Stimulated activated CD4-positive, alpha-beta T cell treated with anti-CD3 and anti-CD28 coated beads, Interleukin-12 subunit alpha, Interleukin-12 subunit beta, amount 100 ng/mL, for 4 hours (primary cell): ENCODE data around the gene EIF1AD.
"Not testable (repeated sequence)": the region's sequence is repeated elsewhere in the genome, so short reads cannot be mapped to it uniquely, and the experiment has no call there.

ENCODE experiments used
- DNase-seq: peaks from one replicate; pipeline ENCODE4 v3.0.0-alpha.2; 2020

The EIF1AD gene, protein sequence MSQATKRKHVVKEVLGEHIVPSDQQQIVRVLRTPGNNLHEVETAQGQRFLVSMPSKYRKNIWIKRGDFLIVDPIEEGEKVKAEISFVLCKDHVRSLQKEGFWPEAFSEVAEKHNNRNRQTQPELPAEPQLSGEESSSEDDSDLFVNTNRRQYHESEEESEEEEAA

DNA sequence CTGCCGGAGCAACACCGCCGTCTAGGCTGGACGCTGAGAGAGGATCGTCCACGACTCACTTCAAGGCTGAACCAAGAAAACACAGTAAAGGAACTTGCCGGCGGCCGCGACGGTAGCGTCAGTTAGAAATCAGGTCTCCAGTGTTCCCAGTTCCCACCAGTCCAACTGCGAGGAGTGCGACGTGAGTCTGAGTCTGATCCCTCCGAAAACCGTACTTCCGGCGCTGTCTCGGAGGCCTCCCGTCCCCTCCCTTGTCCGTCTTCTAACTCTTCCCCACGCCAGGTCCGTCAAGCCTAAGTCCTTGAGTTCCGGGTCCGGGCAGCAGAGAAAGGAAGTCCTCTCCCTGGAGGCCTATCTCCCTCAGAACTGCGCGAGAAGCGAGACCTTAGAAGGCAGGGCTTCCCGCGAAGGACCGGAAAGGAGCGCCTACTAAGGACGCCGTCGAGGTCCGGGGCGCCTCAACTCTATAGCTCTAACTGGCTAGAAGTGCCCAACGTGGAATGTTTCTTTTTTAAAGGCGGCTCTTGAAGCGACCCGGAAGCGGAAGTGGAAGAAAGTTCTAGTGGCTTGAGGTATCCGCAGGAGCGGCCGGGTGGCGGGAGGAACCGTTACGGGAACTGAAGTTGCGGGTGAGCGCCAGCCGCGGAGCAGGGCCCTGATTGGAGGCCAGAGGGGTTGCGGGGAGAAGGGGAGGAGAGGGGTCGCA, at the start of gene EIF1AD, which contains the start of gene BANF1:
Gene EIF1AD, minus strand, starts transcription at position 216 of the 706 bp plus-strand sequence. CDS start 1,768 bp downstream, outside the sequence.
Gene BANF1, plus strand, starts transcription at position 562 of the 706 bp plus-strand sequence. CDS start 748 bp downstream, outside the sequence.
- DNase-seq, result peak; percentile 85

DNA sequence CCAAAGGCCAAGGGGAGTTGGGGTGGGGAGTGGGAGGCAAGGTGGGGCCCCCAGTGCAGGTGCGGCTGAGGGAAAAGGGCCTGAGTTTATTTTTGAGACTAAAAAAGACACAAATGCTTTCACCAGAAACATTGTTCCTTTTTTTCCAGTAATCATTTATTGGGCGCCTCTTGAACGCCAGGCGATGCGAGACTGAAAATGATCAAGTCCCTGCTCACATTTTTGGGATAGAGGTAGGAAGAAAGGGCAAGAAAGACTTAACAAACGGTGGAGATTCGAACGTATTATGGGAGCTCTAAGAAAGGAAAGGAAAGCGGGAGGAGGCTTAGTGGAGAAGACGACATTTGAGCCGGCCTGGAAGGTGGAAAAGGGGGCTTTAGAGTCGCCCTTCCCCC, 49.4 kb upstream of the EIF1AD start:
- DNase-seq, result no peak

DNA sequence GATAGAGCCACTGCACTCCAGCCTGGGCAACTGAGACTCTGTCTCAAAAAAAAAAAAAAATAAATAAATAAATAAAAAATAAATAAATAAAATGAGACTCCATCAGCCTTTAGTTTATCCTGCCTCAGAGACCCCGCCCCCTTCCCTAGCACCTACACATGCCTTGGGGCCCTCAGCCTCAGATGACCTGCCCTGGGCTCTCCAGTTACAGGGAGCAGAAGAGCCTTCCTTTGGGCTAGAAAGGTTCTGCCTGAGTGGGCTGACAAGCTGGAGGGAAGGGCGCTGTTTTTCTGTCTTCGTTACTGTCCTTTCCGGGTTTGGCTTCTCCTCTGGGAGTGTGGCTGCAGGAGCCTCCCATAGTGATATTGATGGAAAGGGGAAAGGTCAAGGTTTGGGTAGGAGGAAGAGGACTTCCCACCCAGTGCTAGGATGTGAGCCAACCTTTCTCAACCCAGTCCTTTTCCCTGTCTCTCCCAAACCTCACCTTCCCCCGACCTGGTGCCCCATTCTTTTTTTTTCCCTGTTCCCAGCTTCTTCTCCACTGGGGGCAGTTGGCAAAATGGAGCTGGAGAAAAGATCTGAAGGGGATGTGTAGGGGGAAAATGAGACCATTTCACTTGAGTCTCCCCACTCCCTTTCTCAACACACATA, 48.7 kb upstream of the EIF1AD start:
- no peak for DNase-seq

DNA sequence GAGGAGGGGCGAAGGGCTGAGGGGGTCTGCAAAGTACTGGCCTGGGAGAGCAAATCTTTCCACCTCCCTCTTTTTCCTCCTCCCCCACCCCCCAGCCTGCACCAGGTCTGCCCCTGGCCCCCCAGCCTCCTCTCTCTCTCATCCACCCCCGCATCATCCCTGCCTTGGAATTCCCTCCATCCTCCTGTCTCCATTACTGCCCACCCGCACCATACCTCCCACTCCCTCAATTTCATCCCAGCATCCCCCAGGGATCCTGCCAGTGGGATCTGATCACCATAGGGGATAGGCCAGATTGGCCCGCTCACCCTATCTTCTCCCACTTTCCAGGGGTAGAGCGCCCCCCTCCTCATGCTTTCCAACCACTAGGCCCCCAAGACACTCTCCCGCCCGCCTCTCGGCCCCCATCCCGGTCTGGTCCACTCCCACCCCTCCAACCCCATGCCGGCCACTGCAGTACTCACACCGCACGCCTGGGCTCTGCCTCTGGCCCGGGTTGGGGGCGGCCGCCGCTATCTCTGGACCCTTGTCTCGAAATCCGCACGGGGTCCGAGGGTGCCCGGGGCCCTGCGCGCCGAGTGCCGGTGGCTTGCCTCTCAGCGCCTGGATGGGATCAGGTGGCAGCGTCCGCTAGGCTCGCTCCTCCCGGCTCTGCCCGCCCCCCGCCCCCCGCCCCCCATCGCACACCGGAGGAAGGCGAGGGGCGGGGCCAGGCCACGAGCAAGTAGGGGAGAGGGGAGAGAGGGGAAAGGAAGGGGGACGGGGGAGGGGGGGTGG, 46.8 kb upstream of the EIF1AD start, which contains the start of gene GAL3ST3:
Gene GAL3ST3, minus strand, starts transcription at position 615 of the 777 bp plus-strand sequence. CDS start 3,746 bp downstream, outside the sequence.
- no peak for DNase-seq

DNA sequence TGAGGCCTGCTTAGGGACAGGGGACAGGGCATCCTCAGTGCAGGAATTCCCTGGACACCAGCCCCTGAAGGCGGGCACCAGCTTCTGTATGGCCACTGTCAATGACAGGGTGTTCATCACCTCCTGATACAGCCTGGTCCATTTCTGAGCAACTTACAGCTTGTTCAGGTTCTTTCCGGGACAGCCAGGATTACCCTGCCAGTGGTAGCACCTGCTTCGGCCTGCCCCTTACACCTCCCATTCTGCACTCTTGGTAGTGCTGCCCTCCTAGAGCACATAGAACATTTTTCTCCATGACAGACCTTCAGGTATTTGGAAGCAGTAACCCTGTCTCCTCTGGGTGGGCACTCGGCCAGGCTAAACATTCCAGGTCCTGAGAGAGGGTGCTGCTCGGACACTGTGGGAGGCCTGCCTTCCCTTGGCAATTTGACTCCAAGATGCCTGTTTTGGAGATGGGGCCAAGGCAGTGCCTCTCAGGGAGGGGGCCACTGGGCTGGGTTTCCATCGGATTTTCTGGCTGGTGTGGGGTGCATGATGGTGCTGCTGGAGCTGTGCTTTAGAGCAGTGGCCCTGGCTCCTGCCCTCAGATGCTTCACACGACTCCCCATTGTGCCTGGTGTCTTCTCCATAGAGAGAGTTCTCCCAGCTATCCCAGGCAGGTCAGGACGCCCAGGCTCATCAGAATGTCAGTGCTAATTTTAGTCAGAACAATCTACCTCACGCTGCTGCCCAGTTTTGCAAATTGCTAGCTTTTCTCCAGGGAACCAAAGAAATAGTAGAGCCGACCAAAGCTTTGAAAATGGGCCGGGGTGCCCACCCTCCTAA, 45.8 kb upstream of the EIF1AD start:
- DNase-seq, result no peak

DNA sequence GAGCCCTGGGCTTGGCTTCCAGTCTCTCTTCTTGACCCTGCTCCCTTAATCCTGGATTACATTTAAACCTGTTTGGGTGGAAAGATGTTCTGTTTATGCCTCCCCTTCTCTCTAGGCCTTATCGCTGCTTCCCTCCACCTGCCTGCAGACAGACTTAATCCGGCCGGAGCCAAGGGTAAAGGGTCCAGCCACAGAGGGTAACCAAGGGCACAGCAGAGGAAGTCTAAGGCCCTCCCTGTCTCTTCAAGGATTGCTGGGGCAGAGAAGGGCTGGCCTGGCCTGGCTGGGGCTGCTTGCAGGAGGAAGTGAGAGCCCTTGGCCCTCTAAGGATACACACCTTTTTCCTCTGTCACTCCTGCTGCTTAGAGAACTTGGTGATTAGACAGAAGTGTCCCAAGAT, 44.9 kb upstream of the EIF1AD start:
- DNase-seq, result no peak

DNA sequence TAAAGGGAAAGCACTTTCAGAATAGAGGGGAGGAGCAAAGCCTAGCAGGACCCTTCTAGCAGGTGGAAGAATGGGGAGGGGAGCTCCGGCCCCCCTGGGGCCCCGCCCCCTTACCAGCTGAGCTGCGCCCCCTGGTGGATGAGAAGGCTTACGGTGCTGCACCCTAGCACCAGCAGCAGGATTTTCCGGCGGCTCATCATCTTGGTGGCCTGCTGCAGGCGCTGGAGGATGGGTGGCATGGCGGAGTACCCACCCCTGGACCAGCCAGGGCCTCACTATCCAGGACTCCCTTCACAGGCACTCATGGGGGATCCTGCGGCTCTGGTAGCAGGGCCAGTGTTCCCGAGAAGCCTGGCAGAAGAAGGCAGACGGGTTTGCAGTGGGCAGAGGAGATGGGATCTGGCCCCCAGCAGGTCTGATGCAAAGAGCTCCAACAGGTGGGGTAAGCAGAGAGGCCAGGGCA, 43.3 kb upstream of the EIF1AD start:
- peak; percentile 79 for DNase-seq

DNA sequence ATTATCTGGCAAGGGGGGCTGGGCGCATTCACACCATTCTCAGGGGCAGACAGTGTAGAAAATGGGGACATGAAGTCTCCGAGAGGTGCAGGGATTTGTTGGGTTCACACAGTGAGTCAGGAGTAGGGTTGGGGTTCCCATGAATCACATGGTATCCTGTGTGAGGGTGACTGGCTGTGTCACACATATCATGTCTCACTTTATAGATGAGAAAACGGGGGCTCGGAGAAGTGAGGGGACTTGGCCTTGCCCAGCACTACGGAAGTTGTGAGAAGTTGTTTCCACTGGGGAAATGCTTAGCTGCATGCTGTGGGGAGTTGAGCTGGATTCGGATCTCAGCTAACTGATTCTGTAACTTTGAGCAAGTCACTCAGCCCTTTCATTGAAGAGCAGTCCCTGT, 42.8 kb upstream of the EIF1AD start:
- no peak for DNase-seq

DNA sequence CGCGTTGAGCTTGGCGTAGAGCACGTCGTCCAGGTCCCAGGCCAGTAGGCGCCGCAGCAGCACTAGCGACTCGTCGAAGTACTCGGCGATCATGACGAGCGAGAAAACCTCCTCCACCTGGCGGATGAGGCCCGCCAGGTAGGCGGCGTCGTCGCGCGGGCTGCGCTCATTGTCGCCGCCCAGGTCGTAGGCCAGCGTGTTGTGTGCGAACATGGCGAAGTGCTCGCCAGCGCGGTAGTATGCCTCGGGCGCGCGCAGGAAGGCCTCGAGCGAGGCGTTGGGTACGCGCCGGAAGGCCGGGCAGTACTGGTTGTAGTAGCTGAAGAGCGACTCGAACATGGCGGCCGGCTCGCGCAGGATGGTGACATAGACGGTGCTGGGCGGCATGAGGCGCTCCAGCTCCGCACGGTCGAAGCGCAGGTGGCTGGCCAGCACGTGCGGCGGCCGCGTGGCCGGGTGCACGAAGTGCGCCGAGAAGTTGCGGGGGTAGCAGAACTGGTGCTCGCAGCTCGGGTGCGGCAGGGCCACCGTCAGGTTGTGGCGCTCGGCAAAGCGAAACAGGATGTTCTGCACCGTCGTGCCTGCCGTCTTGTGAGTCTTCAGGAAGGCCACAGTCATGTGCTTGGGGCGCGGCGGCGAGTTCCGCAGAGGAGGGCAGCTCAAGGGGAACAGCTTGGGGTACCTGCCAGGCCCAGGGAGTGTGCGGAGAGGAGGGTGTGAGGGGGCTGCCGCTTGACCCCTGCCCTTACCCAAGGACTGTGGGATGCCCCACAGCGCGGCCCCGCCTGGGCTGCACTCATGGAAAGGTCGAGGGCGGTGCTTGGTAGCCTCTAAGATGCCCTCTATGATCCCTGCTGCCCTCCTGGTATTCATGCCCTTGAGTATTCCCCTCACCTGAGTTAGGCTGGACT, 41.3 kb upstream of the EIF1AD start:
- DNase-seq, result no peak

DNA sequence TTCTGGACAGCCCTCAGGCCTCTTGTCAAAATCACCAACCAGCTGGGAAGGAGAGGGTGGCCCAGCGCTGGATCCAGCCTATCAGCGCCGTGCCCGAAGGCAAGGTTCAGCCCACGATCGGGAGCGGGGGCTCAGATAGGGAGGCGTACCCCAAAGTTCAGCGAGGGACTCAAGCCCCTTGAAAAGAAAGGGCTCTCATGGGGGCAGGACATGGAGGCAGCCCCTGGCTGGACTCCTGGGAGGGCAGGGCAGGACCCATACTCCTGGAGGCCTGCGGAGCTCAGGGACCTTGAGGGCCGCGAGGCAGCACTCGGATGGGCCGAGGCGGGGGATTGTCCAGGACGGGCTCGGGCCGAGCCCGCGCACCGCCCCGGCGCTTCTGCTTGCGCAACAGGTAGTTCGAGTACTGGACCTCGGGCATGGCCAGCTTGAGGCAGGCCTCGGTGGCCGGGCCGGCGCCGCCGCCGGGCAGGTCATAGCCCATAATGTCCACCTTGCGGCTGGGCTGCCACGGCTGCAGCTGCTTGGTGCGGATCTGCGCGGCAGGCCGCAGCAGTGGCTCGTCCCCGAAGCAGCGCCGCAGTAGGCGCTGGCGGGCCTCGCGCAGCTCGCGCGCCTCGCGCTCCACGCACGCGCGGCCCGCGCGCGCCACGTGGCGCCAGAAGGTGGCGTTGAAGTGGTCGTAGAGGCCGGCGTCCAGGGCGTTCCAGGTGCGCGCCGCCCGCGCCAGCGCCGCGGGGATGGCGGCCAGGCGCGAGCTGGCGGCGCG, 40.5 kb upstream of the EIF1AD start:
- no peak for DNase-seq

DNA sequence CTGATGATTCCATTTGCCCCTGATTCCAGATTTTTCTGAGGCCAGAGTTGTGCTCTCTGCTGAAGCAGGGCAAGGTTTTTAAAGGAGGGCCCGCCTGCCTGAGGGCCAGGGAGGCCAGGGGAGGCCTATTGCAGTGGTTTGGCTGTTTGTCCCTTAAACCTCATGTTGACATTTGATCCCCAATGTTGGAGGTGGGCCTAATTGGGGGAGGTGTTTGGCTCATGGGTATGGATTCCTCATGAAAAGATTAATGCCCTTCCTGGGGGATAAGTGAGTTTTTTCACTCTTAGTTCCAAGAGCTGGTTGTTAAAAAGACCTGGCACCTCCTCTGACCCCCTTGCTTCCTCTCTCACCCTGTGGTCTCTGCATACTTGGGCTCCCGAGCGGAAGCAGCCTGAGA, 37.8 kb upstream of the EIF1AD start:
- DNase-seq, result no peak

DNA sequence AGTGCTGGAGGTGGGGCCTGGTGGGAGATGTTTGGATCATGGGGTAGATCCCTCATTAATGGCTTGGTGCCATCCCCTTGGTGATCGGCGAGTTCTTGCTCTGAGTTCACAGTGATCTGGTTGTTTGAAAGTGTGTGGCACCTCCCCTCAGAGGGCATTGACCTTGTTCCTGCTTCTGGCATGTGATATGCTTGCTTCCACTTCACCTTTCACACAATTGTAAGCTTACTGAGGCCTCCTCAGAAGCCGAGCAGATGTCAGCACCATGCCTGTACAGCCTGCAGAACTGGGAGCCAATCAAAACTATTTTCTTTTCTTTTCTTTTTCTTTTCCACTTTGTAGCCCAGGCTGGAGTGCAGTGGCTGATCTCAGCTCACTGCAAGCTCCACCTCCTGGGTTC, 35.4 kb upstream of the EIF1AD start:
- no peak for DNase-seq

DNA sequence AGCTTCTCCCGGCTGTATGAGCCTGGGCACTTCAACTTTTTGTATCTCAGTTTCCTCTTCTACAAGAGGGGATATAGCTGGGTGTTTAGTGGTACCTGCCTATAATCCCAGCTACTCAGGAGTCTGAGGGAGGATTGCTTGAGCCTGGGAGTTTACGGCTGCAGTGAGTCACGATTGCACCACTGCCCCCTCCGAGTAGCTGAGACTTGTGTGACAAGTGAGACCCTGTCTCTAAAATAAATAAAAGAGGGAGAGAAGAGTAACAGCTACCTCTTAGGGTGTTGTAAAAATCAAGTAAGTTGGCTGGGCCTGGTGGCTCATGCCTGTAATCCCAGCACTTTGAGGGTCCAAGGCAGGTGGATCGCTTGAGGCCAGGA, 34.4 kb upstream of the EIF1AD start:
- no peak for DNase-seq

DNA sequence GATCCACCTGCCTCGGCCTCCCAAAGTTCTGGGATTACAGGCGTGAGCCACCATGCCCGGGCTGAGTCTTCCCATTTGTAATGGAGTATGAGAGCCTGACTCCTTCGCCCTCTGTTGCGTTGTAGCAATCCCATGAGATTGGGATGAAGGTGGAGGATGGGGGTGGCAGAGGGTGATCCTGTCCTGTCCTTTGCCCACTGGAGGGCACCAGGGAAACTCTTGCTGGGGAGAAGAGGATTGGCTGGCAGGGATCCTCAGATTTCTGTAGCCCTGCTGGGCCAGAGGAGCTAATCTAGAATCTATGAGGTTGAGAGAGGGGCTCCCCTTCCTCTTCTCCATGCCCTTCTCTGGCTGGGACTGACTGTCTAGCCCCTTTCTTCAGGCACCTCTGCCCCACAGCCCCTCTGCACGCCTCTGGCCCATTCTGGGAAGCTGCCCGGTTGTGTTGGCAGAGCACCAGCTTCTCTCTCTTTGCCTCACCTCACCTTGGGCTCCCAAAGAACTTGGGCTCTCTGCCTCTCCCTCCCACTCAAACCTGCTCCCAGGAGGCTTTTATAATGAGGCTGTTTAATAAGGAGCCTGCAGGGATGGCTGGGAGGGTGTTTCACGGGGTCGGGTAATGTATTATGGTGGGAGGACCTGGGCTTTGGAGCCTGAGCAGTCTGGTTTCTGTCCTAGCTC, 33.8 kb upstream of the EIF1AD start:
- DNase-seq, result no peak

DNA sequence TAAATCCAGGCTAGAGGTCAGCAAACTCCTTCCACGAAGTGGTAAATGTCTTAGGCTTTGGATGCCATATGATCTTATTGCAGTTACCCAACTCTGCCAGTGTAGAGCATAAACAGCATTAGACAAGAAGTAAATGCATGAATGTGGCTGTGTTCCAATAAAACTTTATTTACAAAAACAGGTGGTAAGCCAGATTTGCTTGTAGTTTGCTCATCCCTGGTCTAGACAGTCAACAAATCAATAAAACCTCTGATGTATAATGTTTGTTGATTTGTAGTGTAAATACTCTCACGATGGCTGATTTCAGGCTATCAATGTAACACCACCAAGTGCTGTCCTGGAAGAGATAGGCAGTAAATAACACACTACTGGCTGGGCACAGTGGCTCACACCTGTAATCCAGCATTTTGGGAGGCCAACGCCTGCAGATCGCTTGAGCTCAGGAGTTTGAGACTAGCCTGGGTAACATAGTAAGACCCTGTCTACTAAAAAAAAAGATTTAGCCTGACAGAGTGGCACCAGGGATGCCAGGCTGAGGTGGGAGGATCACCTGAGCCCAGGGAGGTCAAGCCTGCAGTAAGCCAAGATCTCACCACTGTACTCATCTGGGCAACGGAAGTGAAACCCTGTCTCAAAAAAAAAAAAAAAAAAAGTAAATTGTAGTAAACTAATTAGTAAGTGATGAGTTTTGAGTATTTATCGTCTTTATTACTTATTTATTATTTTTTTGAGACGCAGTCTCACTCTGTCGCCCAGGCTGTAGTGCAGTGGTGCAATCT, 31.2 kb upstream of the EIF1AD start:
- no peak for DNase-seq

DNA sequence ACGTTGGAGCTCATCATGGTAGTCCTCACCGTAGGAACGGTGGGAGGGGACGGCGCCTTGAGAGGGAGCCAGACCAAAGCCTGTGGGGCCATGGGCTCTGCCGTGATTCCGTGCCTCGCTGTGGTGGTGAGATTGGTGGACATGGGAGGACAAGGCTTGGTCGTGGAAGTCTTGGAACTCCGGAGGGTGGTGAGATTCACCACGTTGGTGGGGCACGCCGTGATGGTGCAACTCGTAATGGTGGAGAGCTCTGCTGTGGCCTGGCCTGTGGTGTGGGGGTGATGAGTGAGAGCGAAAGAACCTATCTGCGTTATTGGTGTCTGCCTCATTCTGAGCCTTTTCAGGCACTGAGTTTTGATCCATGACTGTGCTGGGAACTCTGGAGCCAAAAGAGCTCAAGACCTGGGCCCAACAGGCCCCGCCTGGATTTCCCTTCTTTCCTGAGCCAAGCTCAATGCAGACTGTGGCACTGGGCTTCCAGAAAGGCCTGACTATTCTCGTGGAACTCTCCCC, 24.1 kb upstream of the EIF1AD start, which contains the start of gene CATSPER1:
Gene CATSPER1, minus strand, starts transcription at position 463 of the 513 bp plus-strand sequence. Its CDS starts 100 bp downstream, at position 363.
- DNase-seq, result no peak

DNA sequence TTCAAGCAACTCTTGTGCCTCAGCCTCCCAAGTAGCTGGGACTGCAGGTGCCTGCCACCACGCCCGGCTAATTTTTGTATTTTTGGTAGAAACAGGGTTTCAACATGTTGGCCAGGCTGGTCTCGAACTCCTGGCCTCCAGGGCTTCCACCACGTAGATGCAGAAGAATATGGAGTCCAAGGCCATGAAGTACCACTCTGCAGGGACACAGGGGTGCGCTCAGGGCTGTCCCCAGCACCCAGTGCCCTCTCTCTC, 21.2 kb upstream of the EIF1AD start:
- not testable (repeated sequence) for DNase-seq

DNA sequence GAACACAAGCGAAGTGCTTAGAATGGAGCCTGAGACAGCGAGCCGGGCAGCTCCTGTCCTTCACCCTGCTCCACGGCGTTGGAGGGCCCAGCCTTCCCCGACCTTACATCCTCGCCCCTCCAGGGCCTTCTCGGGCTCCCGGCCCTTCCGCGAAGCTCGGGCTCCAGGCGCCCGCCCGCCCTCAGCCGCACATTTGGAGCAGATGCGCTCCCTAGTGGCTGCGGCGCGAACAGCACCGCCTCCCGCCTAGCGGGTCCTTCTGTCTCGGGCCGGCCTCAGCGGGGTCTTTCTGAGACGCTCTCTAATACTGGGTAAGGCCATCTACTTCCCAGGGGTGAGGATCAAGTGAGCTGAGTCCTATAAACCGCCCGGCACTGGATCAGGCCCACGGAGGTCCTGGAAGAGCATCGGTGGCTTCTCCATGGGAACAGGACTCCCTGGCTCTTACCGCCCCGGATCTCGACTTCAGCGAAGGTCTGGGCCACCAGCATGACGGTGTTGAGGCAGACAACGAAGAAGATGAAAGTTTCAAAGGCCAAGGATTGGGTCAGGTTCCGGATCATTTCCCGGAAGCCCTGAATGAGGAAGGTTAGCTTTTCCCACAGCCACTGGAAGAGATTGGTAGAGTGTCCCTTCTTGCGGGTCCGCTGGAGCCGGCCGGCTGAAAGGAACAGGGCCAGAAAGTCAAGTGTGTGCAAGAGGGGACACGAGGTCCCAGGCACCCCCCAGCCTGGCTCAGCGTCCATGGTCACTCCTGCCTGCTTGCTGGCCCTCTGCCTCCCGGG, 20.6 kb upstream of the EIF1AD start:
- DNase-seq, result peak; percentile 82
